GM04503 (cell line): Measurements from ENCODE around the gene RHCG.
A peak's percentile ranks its signal among the peaks of the same experiment; 100 is the strongest.

Experiments
- DNase-seq: peaks from one replicate; pipeline ENCODE4 v3.0.0-alpha.2; 2012; ENCODE audit warnings: low read depth

RHCG gene

DNA sequence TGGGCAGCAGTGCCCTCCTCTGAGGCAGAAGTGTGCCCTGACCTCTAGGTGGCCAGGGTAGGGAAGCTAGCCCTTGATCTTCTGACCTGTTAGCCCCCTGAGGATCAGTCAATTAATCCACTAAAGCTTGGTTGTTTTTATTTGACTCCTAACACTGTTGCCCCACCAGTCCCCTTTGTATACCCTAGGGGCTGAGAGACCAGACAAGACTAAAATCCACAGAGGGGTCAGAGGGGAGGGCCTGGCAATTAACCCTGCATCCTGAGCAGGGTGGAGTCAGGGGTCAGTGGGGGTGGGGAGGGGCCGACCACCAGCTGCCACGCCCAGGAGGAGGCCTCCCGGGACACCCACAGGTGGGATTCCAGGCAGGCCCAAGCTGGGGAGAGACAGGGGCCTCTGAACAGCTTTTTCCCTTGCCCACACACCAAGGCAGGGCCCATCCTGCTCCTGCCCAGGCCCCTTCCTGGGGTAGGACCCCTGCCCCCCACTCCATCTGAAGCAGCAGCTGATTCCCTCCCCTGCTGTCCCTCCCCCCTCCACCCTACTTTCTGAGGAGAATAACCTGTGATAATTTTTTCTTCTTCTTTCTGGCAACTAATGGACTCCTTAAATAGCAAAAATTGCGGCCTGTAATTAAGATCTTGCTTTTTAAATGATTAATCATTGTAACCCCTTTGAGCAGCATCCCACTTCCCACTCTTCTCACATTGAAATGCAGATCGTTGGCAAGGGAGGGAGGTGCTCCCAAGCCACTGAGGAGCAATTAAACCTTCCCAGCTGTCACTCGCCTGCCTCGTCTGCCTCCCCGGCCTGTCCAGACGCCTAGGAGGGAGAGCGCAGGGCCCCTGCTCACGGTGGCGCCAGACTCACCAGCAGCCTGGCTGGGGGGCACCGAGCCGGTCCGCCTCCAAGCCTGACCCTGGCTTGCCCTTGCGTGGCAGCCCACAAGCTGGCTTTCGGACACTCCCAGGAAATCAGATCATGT is 51.9 kb downstream of the RHCG start:
- DNase-seq: no peak

DNA sequence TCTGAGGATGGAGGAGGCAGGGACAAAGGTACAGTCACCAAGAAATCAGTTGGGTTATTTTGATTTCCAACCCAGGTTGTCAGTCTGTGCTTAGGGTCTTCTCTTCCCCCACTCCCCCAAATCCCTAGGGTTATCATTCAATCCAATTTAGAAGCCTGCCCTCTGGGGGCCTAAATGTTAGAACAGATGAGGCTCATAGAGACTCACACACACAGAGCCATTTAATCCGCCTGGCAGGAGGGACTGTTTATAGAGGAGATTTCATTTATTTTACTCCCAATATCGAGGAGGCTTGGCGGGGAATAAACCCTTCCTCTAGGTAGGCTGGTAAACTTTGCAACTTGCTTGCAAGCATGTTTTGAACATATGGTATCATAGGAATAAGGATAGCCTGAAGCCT is 52.8 kb downstream of the RHCG start:
- no peak for DNase-seq

DNA sequence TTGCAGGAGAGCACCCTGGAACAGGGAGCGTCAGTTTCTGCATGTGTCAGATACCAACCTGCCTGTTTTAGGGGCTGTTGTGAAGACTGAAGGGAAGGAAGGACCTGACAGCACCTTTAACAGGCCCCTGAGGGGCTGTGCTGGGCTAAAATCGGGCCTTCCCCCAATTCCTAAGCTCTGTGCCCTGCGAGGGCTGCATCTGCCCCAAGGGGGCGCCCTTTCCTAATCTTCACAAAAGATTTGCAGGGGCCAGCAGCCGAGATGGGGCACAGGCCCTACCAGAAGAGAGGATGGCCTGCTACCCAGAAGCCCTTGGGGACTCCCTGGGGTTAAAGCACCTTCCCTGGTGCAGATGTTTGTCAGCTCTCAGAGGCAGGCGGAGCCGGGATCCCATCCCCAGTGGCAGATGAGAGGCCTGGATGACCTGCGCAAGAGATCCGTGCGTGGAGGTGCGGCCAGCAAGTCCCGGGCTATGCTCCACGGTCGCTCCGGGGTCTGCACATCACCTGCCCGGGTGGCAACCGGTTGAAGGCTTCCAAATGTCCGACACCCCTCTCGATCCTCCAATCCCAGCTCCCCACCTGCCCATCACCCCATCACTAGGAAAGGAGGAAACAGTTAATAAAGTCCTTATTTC is 53.6 kb downstream of the RHCG start:
- no peak for DNase-seq

DNA sequence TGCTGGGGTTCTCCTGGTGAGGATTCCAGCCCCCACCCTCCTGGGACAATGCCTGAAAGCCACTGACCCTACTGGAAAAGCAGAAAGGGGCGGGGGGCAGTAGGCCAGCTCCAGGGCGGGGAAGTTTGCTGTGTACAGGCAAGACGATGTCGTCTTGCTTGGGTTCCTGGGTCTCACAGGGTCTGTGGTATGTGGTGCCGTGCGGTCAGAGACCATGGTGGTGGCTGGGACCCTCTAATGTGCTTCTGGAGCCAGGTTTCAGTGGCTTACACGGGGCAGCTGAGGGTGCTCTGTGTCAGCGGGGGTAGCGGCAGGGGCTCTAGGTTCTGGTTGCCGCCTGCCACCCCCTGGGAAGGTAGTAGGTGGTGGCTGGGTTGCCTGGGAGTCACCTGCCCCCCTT is 54.2 kb downstream of the RHCG start:
- no peak for DNase-seq

DNA sequence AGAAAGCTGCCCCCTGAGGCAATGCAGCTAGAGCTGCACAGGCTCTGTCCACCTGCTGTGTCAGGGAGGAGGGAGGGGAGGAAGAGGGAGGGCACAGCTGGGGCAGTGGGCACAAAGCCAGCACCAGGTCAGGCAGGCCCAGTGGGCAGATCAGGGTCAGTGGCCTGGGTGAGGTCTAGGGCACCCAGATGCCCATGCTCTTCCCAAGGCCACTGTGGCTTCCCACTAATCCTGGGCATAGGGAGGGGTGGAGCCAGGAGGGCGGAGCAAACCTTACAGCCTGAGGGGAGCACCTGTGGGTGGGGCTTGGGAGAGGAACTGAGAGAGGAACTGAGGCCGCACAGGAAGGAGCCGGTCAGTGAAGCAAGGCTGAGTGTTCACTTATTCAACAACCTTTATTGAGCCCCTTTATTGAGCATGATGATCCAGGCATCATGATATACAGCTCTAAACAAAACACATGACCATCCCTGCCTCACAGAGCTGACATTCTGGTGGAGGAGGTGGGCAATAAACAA is 55.0 kb downstream of the RHCG start:
- no peak for DNase-seq

DNA sequence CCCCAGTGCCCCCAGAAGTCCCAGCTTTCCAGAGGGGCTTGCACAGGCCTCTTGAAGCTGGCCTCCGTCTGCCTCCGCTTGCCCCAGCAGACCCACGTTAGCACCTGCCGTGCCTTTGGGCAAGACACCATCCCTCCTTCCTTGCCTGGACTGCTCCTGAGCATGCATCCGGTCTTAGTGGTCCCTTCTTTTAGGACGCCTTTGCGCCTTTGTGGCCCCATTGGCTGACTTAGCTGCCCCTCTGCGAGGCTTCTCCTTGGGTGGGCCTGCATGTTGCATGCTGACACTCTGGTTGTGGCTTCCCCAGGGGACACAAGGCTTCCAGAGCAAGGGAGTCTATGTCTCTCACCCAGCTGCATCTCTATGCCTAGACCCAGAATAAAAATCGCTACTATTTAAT is 56.6 kb downstream of the RHCG start:
- DNase-seq: no peak

DNA sequence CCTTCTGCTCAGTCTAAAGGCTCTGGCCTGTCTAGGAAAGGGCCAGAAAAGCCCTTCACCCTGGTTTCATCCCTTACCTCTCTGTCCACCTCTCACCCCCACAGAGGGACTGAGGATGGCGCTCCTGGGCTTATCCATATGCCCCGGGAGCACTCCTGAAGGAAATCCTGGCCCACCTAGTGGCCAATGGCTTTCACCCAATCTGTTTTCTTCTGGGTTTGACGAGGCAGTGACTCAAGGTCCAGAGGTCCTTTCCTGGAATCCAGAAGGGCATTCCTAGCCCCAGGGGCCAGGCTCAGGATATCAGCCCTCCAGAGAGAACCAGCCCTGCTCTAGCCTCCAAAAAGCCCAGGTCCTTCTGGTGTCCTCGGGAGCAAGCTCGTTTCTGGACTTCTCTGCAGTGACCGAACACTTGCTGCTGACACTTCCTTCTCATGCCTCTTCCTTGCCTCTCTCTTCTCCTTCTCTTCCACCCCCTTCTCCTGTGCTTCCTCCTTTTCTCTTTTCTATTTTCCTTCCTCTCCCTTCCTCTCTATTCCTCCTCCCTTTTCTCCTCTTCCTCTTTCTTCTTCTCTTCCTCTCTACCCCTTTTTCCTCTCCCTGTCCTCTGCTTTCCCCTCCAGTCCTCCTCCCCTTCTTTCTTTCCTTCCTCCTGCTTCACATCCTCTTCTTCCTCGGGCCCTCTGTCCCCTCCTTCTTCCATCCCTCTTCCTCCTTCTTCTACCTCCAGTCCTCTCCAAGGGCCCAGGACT is 59.6 kb downstream of the RHCG start:
- no peak for DNase-seq

DNA sequence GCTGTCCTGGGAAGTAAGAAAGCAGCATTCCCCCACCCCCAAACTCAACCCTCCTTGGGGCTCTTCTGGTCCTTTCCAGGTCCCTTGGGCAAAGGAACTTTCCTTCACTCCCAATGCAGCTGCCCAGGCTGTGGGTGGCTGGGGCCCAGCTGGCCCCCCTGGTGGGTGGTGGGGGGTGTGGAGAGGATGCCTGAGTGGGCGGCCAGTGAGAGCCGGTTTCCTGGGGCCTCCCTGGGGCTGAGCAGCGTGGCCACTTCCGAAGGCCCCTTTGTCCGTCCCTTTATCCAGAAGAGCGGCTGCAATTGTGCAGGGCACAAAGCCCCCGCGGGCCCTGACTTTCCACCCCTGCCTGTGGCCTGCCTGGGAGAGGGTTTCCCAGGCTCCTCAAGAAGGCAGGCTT is 61.0 kb downstream of the RHCG start:
- no peak for DNase-seq

DNA sequence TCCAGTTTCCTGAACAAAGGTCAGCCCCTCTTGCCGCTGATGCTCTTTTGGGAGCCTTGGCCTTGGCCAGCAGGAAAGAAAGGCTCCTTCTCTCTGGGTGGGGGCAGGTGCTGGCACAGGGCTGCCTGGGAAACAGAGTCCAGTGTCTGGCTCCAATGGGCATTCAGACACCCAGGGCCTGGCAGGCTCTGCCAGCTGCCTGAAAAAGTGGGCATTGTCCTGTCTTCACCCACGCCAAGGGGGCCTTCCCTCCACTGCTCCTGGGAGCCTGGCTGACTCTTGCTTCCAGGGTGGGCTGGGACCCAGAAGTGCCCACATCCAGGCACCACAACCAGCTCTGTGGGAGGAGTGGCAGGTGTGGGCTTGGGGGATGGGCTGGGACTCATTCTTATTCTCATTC is 62.7 kb downstream of the RHCG start:
- DNase-seq: no peak

DNA sequence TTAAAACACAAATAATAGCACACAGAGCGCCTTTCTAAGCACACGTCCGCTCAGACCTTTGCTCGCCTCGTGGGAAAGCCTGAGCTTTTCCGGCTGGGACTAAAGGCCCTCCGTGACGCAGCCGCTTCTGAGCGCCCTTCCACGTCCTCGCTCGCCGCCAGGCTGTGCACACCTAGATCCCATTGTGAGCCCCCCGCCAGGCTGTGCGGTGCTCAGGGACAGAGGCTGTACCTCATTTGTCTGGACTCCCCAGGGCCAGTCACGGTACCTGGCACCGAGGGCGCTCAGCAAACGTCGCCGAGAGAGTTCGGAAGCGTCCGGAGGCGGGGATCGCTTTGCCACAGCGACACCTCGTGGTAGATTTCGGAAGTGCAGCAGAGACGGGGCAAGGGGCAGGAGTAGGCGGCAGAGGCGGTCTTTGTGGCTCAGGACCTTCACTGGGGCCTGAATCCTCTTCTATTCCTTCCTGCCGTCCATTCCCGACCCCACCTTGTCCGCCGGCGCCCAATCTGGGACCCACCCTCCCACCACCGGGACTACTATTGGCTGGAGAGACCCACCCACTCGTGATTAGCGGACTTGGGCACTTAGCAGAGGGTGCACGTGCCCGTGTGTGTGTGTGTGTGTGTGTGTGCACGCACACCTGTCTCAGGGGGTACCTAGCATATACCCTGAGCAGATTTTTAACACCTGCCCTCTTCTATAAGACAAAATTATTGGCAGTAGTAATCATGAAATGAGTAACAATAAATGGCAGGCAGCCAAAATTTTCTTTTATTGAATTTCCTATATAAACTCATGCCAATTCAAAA is 65.6 kb downstream of the RHCG start:
- DNase-seq: peak; percentile 14

DNA sequence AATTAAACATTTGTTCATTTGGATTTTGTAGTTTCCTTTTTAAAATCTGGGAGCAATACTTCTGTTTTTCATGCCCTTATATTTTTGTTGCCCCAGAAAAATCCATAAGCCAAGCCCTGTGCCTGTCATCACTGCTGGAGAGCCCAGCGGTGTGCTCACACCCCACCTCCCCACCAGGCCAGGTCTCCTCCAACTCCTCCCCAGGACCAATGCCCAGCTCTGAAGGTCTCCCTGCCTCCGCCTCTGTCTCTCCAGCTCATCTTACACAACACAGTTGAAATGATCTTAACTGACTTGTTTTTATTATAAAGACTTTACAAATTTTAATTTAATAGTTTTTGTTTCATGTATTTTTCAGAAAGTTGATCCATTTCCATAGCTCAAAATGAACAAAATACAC is 66.4 kb downstream of the RHCG start:
- DNase-seq: no peak

DNA sequence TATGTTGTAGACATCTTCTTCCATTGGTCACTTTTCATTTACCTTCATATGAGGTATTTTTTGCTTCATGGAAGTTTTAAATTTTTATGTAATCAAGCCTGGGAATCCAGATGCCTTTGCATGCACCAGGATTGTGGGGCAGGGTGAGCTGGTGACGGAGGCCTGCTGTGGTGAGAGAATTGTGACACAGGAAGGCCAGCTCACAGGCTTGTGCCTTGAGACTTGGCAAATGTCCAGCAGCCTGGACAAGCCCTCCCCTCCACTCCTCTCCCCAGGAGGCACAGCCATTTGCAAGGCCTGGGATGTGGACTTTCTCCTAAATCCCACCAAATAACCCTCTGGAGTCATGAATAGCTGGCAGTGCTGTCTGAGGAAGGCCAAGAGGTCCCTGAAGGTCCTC is 67.4 kb downstream of the RHCG start:
- DNase-seq: no peak

DNA sequence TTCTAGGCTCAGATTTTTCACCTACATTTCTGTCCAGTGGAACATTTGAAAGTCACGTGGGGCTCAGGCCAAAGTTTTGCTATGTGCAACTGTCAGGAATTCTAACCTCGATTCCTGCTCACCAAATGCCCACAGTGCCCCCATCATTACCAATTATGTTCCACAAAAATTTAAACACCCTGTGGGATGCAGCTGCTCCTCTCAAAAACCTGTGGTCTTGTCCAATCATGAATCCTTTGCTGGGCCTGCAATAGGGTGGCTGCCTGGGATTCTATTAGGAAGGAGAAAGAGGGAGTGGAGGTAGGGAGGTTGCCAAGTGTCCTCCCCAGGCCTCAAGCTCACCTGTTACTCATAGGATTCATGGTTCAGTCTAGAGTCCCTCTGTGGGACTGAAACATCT is 68.1 kb downstream of the RHCG start:
- no peak for DNase-seq

DNA sequence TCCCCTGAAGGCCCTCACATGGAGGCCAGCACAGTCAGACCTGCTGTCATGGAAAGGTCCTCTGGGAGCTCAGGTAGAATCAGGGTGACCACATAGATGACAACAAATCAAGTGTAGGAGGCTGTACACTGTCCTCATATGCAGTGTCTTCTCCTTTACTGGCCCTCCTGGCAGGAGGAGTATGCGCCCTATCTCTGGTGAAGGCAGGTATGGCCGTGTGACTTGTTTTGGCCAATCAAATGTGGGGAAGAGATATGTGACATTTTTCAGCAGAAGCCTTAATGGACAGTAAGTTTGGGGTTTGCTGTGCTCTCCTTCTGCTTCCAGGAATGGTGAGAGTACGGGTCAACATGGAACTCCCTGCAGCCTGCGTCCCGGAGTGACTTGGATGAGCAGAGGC is 69.9 kb downstream of the RHCG start:
- DNase-seq: no peak

DNA sequence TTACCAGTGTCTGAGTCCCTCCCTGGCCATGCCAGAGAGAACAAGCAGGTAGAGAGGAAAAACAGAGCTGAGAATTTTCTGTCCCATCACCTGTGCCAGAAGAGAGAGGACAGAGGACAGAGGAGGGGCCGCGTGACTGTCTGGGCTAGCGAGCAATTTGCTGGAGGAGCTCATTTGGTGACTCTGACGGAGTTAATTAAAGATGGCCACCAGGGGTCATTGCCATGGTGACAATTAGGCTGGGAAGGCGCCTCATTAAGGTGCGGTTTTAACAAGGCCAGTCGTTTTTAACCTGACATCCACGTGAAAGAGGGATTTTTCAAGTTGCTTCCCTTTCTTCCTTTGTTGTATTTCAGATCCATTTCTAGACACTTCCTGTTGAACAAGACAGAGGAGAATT is 72.4 kb downstream of the RHCG start:
- no peak for DNase-seq
